ENCODE results near the gene ANKRD10.

- TF ChIP-seq CTCF (IDR thresholded peaks at IDR 0.05) (no peak), POLR2A (IDR thresholded peaks at IDR 0.05) (no peak), POLR2AphosphoS5 (IDR thresholded peaks at IDR 0.05) (no peak), EP300 (IDR thresholded peaks at IDR 0.05) (no peak)
These were observed 24.3 kb downstream of the ANKRD10 start for GRCh38 chr13:110890279-110891165.
